K562 (cell line): ENCODE results near the gene KLK14. TPM values are rescaled to one million over a fixed set of nuclear protein-coding genes. Genes with fewer than 3 reads are reported as not detected.

ENCODE experiments used
- ATAC-seq: fragments of 200-7000 bp; cut with Tn5 transposase; 3 replicates; pipeline ENCODE4 v1.9.1; 2020; ENCODE audit warnings: moderate library complexity
- BruUV-seq: library from RNA; stranded (reverse); fragments of 400-500 nt; replicated peaks from 2 replicates; lab custom pipeline; 2021; lab: Mats Ljungman, UMichigan
- CTCF ChIA-PET: fragments of 300-600 bp; formaldehyde crosslinking; extraction: SDS; loops from one replicate; lab custom pipeline; 2021; ENCODE audit warnings: low intra/inter-chr PET ratio; lab: Yijun Ruan, JAX
- POLR2A ChIA-PET: fragments of 300-600, 350-650 bp; sonication (Branson Sonifier 250); formaldehyde crosslinking; extraction: SDS; loops from one replicate; lab custom pipeline; 2021; ENCODE audit warnings: antibody characterized with exemption, inconsistent platforms; lab: Yijun Ruan, JAX
- DNase-seq, 4 experiments: peaks; one replicate each; pipeline versions ENCODE4 v3.0.0 to v3.0.0-alpha.2; 2011 to 2018; ENCODE audit warnings: low spot score in 3 of 4, mixed read lengths in 3 of 4; ENCODE audit errors: extremely low read depth in 1 of 4
- FAIRE-seq: peaks from 2 replicates; lab custom pipeline; 2011; peaks lifted over from hg19 to GRCh38; lab: Jason Lieb, UNC
- H2AFZ ChIP-seq: 2 replicates; pipeline ENCODE4 v1.6.0; 2011; ENCODE audit warnings: low read depth, low read length, control low read depth, inconsistent platforms
- H3K27ac ChIP-seq: fragments of 200-600 bp; 3 replicates; pipeline ENCODE4 v1.8.0; 2011; ENCODE audit warnings: low read depth, mild to moderate bottlenecking, control low read depth, inconsistent platforms, low read length, moderate library complexity, mixed read lengths; ENCODE audit errors: extremely low read depth
- H3K27me3 ChIP-seq, 2 experiments: fragments of 300-600 bp in 1 of 2; 2 replicates in 1 of 2; 3 replicates in 1 of 2; pipeline versions ENCODE4 v1.6.0 to v1.8.0; 2011; ENCODE audit warnings: inconsistent platforms in 2 of 2, low read length in 2 of 2, mild to moderate bottlenecking in 1 of 2, mixed read lengths in 1 of 2, moderate library complexity in 1 of 2; ENCODE audit not compliant: control insufficient read depth in 2 of 2, insufficient read depth in 2 of 2
- H3K36me3 ChIP-seq: fragments of 300-600 bp; 3 replicates; pipeline ENCODE4 v1.8.0; 2011; ENCODE audit warnings: mild to moderate bottlenecking, low read length, inconsistent platforms; ENCODE audit not compliant: control insufficient read depth, insufficient read depth
- H3K4me1 ChIP-seq, 2 experiments: fragments of 200-600 bp in 1 of 2; replicated peaks in 1 of 2; 2 replicates in 1 of 2; 3 replicates in 1 of 2; pipeline versions ENCODE4 v1.5.1 to v1.8.0; 2011; ENCODE audit warnings: inconsistent platforms in 2 of 2, low read length in 2 of 2, mild to moderate bottlenecking in 1 of 2, mixed read lengths in 1 of 2, moderate library complexity in 1 of 2; ENCODE audit not compliant: control insufficient read depth in 2 of 2, insufficient read depth in 2 of 2
- H3K4me2 ChIP-seq: 2 replicates; pipeline ENCODE4 v1.6.1; 2011; ENCODE audit warnings: low read length, control low read depth, inconsistent platforms, mixed read lengths; ENCODE audit not compliant: insufficient read depth
- H3K4me3 ChIP-seq: fragments of 200-600 bp; sonication (generic), shearing (Covaris generic); 2 replicates; pipeline ENCODE4 v1.5.1; 2016; ENCODE audit warnings: control low read depth, inconsistent platforms
- H3K79me2 ChIP-seq: fragments of 200-600 bp; 3 replicates; pipeline ENCODE4 v1.8.0; 2011; ENCODE audit warnings: low read length, inconsistent platforms; ENCODE audit not compliant: control insufficient read depth, insufficient read depth
- H3K9ac ChIP-seq, 2 experiments: 2 replicates each; pipeline versions ENCODE4 v1.6.0 to v1.6.1; 2011; ENCODE audit warnings: low read depth in 2 of 2, low read length in 2 of 2, control low read depth in 1 of 2, inconsistent platforms in 1 of 2, mild to moderate bottlenecking in 1 of 2, mixed read lengths in 1 of 2; ENCODE audit not compliant: insufficient read depth in 1 of 2
- H3K9me1 ChIP-seq: one replicate; pipeline ENCODE4 v1.6.0; 2011; ENCODE audit warnings: inconsistent platforms, mild to moderate bottlenecking, low read length, moderate library complexity; ENCODE audit not compliant: control insufficient read depth, insufficient read depth
- H3K9me3 ChIP-seq: replicated peaks from 2 replicates; pipeline ENCODE4 v1.5.1; 2011; ENCODE audit warnings: low read depth, low read length, inconsistent platforms; ENCODE audit not compliant: control insufficient read depth, insufficient read depth
- H4K20me1 ChIP-seq: replicated peaks from 2 replicates; pipeline ENCODE4 v1.6.1; 2011; ENCODE audit warnings: low read length, inconsistent platforms, mixed read lengths; ENCODE audit not compliant: control insufficient read depth, insufficient read depth
- ASH1L ChIP-seq: fragments of 450-650 bp; IDR thresholded peaks from 2 replicates; pipeline ENCODE4 v1.6.1; 2018; ENCODE audit warnings: borderline replicate concordance, mild to moderate bottlenecking, low read depth; ENCODE audit not compliant: partially characterized antibody
- DACH1 ChIP-seq: fragments of 450-650 bp; IDR thresholded peaks from 2 replicates; pipeline ENCODE4 v1.6.1; 2018; ENCODE audit not compliant: partially characterized antibody
- IRF2 ChIP-seq: sonication (generic); formaldehyde crosslinking; IDR thresholded peaks from 2 replicates; pipeline ENCODE4 v1.8.1; 2022; ENCODE audit warnings: mild to moderate bottlenecking, missing genetic modification reagents
- MCM2 ChIP-seq: fragments of 450-650 bp; IDR thresholded peaks from 2 replicates; pipeline ENCODE4 v1.6.1; 2017; ENCODE audit warnings: low read depth, mild to moderate bottlenecking
- NFATC3 ChIP-seq: fragments of 450-650 bp; IDR thresholded peaks from 2 replicates; pipeline ENCODE4 v1.6.1; 2017; ENCODE audit warnings: mild to moderate bottlenecking
- NFE2L1 ChIP-seq: fragments of 450-650 bp; IDR thresholded peaks from 2 replicates; pipeline ENCODE4 v1.6.1; 2016; ENCODE audit warnings: missing genetic modification characterization, low read depth, mild to moderate bottlenecking, missing compliant biosample characterization, moderate library complexity, borderline replicate concordance
- NUFIP1 ChIP-seq: fragments of 450-650 bp; IDR thresholded peaks from 2 replicates; pipeline ENCODE4 v1.6.1; 2018; ENCODE audit not compliant: partially characterized antibody
- OTX1 ChIP-seq: fragments of 450-650 bp; formaldehyde crosslinking; IDR thresholded peaks from 2 replicates; pipeline ENCODE4 v1.4.0; 2022; ENCODE audit warnings: mild to moderate bottlenecking
- RAD51 ChIP-seq: fragments of 450-650 bp; IDR thresholded peaks from 2 replicates; pipeline ENCODE4 v1.7.1; 2016; ENCODE audit warnings: low read depth, mild to moderate bottlenecking, borderline replicate concordance
- SIN3B ChIP-seq: fragments of 450-650 bp; IDR thresholded peaks from 2 replicates; pipeline ENCODE4 v1.6.1; 2017; ENCODE audit warnings: low read depth, mild to moderate bottlenecking, moderate library complexity
- SLC30A9 ChIP-seq: fragments of 250-450 bp; sonication (Bioruptor Pico); IDR thresholded peaks from 2 replicates; pipeline ENCODE4 v1.8.0; 2022; ENCODE audit warnings: mild to moderate bottlenecking, moderate library complexity
- SOX6 ChIP-seq: fragments of 450-650 bp; IDR thresholded peaks from 2 replicates; pipeline ENCODE4 v1.6.1; 2014; ENCODE audit warnings: mild to moderate bottlenecking
- TCF3 ChIP-seq: sonication (generic); formaldehyde crosslinking; IDR thresholded peaks from 2 replicates; pipeline ENCODE4 v1.4.0; 2020; ENCODE audit warnings: mild to moderate bottlenecking, missing genetic modification reagents
- USF2 ChIP-seq: sonication (generic); formaldehyde crosslinking; IDR thresholded peaks from 2 replicates; pipeline ENCODE4 v1.5.0; 2020; ENCODE audit warnings: missing genetic modification reagents
- ZFP30 ChIP-seq: fragments of 250-450 bp; sonication (Bioruptor Pico); IDR thresholded peaks from 2 replicates; pipeline ENCODE4 v1.8.0; 2022; ENCODE audit warnings: moderate library complexity, mild to moderate bottlenecking, inconsistent platforms, borderline replicate concordance
- ZFPM2 ChIP-seq: fragments of 250-450 bp; sonication (Bioruptor Pico); IDR thresholded peaks from 2 replicates; pipeline ENCODE4 v1.5.1; 2022; ENCODE audit warnings: mild to moderate bottlenecking
- ZNF24 ChIP-seq: fragments of 450-650 bp; IDR thresholded peaks from 2 replicates; pipeline ENCODE4 v1.6.1; 2016
- ZNF277 ChIP-seq: fragments of 250-450 bp; sonication (Bioruptor Pico); IDR thresholded peaks from 2 replicates; pipeline ENCODE4 v1.8.0; 2022; ENCODE audit warnings: inconsistent platforms, mild to moderate bottlenecking, moderate library complexity, borderline replicate concordance
- ZNF431 ChIP-seq: sonication (generic); formaldehyde crosslinking; IDR thresholded peaks from 2 replicates; pipeline ENCODE4 v1.8.0; 2022; ENCODE audit warnings: mild to moderate bottlenecking, missing genetic modification reagents
- ZNF830 ChIP-seq: fragments of 250-450 bp; sonication (Bioruptor Pico); IDR thresholded peaks from 2 replicates; pipeline ENCODE4 v1.5.0; 2021; ENCODE audit warnings: mild to moderate bottlenecking
- WGBS: fragments of 100-300 bp; shearing (Covaris generic); methylation state at CpG from one replicate; pipeline ENCODE4 v1.1.6; 2016; ENCODE audit warnings: low coverage, mixed read lengths; ENCODE audit not compliant: insufficient coverage; ENCODE audit errors: missing lambda C conversion rate; 5-methylcytosine and 5-hydroxymethylcytosine counted together
- in situ Hi-C: fragments of 300-500 bp; cut with MboI; formaldehyde crosslinking; loops from 4 replicates; pipeline ENCODE4 v1.15.0; 2018; ENCODE audit warnings: inconsistent platforms, mixed read lengths
- intact Hi-C: fragments of 100-400 bp; cut with micrococcal nuclease; formaldehyde crosslinking; loops from 2 replicates; pipeline ENCODE4 v1.14.2; 2022
- polyA plus RNA-seq, 8 experiments: library from polyadenylated mRNA; depleted of rRNA in 4 of 8; stranded (reverse) in 5 of 8; unstranded in 3 of 8; fragments of >200 nt; fragmentation: Nextera tagmentation in 2 of 8; fragmentation: Illumina TruSeq in 1 of 8; extraction: Ambion mirVana in 2 of 8; extraction: Trizol in 1 of 8; gene quantifications; 2 replicates each; pipeline versions ENCODE4 v1.2.1 to v1.2.3, GENCODE V29; 2011 to 2014; ENCODE audit warnings: inconsistent platforms in 1 of 8, missing spikeins in 1 of 8
- total RNA-seq, 7 experiments: library from RNA; depleted of rRNA in 6 of 7; stranded (reverse); fragments of >200 nt in 6 of 7; fragmentation: Illumina TruSeq in 2 of 7; extraction: Trizol in 2 of 7; gene quantifications; 2 replicates each; pipeline versions ENCODE4 v1.2.1 to v1.2.3, GENCODE V29; 2011 to 2021; ENCODE audit warnings: low replicate concordance in 1 of 7

KLK14 gene
- total and polyA plus RNA-seq, 9 of the 15 experiments (the other 6 are each of a cell fraction or from before 2014, with no cell fraction given) = not detected

GRCh38 chr19:51060336-51060735, 22.4 kb downstream of the KLK14 start:
- TF ChIP-seq TCF3 (CRISPR knock-in tag) (no peak), SOX6 (no peak), ZNF277 (CRISPR knock-in tag) (no peak), NFATC3 (no peak), DACH1 (no peak), ZNF830 (no peak), IRF2 (no peak), MCM2 (no peak), USF2 (CRISPR knock-in tag) (no peak), NFE2L1 (tag) (no peak), OTX1 (CRISPR knock-in tag) (no peak), RAD51 (no peak), ZFPM2 (CRISPR knock-in tag) (no peak), ZFP30 (CRISPR knock-in tag) (no peak), ASH1L (no peak), SLC30A9 (CRISPR knock-in tag) (no peak), NUFIP1 (no peak), ZNF431 (CRISPR knock-in tag) (no peak), ZNF24 (no peak), SIN3B (no peak)
- H3K4me3 ChIP-seq = no peak overlapping the region
- no peaks in the 10 kb centered on the region for H3K36me3 ChIP-seq
- H3K9ac ChIP-seq = no peak overlapping the region
- no peaks in the 10 kb centered on the region for H3K79me2 ChIP-seq
- WGBS = 3% methylated on average over 4 of the region's 4 CpGs
- no peaks in the 10 kb centered on the region for H3K9me3 ChIP-seq
- H3K9me1 ChIP-seq = no peaks in the 10 kb centered on the region
- no TSS peak for BruUV-seq
- POLR2A ChIA-PET = no interaction called here
- in situ Hi-C loops (no loop called here), intact Hi-C loops (no loop called here)
- no peak overlapping the region for H3K4me2 ChIP-seq
- peaks cover 7 to 10% of the 10 kb centered on the region in 2 experiments for H3K4me1 ChIP-seq
- no peak for ATAC-seq
- no peaks in the 10 kb centered on the region for H4K20me1 ChIP-seq
- DNase-seq = no peak
- no peak overlapping the region for H2AFZ ChIP-seq
- H3K27ac ChIP-seq = no peak overlapping the region
- CTCF ChIA-PET = no interaction called here
- no peak for FAIRE-seq
- H3K27me3 ChIP-seq = no peaks in the 10 kb centered on the region
